Measurements from ENCODE around the gene HBEGF. TPM values are rescaled to one million over a fixed set of nuclear protein-coding genes. Genes with fewer than 3 reads are reported as not detected.

HBEGF gene
- total and polyA plus RNA-seq, 12 donors, result 0.54 to 9.8 (median 5.0) TPM

GRCh38 chr5:140366589-140367255, 20.3 kb upstream of the HBEGF start:
- Histone ChIP-seq H3K27ac (no peak overlapping the region), H3K4me1 (replicated peaks in 1 of 2) (peaks cover 0 to 5% of the 10 kb centered on the region in 2 donors), H3K9me3 (replicated peaks in 1 of 3) (no peaks in the 10 kb centered on the region), H3K4me3 (no peak overlapping the region), H3K36me3 (replicated peaks in 1 of 2) (no peaks in the 10 kb centered on the region), H3K27me3 (no peaks in the 10 kb centered on the region)
- no peak for DNase-seq
- intact Hi-C loops (cut with DNase I), result loop anchor here in 1 of 2 donors (10.0 kb wide), 3 partner anchors 278 to 678 kb away; partner anchors contain the start of genes IK and NDUFA2
- no peak for TF ChIP-seq POLR2A (IDR thresholded peaks at IDR 0.05)
- TF ChIP-seq, protein P1, sequence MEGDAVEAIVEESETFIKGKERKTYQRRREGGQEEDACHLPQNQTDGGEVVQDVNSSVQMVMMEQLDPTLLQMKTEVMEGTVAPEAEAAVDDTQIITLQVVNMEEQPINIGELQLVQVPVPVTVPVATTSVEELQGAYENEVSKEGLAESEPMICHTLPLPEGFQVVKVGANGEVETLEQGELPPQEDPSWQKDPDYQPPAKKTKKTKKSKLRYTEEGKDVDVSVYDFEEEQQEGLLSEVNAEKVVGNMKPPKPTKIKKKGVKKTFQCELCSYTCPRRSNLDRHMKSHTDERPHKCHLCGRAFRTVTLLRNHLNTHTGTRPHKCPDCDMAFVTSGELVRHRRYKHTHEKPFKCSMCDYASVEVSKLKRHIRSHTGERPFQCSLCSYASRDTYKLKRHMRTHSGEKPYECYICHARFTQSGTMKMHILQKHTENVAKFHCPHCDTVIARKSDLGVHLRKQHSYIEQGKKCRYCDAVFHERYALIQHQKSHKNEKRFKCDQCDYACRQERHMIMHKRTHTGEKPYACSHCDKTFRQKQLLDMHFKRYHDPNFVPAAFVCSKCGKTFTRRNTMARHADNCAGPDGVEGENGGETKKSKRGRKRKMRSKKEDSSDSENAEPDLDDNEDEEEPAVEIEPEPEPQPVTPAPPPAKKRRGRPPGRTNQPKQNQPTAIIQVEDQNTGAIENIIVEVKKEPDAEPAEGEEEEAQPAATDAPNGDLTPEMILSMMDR (IDR thresholded peaks at IDR 0.05), result no peak
- WGBS, 4 donors, result 80 to 83% (median 82%) methylated on average over 5 to 7 of the region's 7 CpGs

DNA sequence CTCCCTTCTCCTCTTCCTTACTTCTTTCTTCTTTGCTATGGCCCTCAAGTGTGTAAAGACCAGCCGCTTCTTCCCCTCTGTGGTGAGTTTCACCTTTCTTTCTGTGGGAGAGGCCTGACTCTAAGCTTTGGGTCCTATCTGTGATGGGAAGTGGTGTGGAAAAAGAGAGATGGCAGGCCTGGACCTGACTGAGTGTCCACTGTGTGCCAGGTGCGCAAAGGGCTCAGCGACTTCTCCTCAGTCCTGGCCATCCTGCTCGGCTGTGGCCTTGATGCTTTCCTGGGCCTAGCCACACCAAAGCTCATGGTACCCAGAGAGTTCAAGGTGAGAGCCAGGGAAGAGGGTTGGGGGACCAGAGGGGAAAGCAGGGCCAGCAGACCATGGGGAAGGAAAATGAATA, 19.5 kb upstream of the HBEGF start:
- no peak overlapping the region for H3K4me3 ChIP-seq
- H3K27me3 ChIP-seq, result no peaks in the 10 kb centered on the region
- TF ChIP-seq, protein P1 (IDR thresholded peaks at IDR 0.05), result no peak
- TF ChIP-seq POLR2A (IDR thresholded peaks at IDR 0.05), result no peak
- no peaks in the 10 kb centered on the region for H3K36me3 ChIP-seq (replicated peaks in 1 of 2)
- no peak for DNase-seq
- WGBS, 4 donors, result 85 to 96% (median 92%) methylated on average over 4 of the region's 4 CpGs
- H3K27ac ChIP-seq, result no peak overlapping the region
- H3K4me1 ChIP-seq (replicated peaks in 1 of 2), result peaks cover 0 to 5% of the 10 kb centered on the region in 2 donors
- no peaks in the 10 kb centered on the region for H3K9me3 ChIP-seq (replicated peaks in 1 of 3)
- intact Hi-C loops (cut with DNase I), result loop anchor here in 1 of 2 donors (10.0 kb wide), 3 partner anchors 279 to 679 kb away; partner anchors contain the start of genes IK and NDUFA2

GRCh38 chr5:140365282-140365681, 18.9 kb upstream of the HBEGF start:
- Histone ChIP-seq H3K36me3 (replicated peaks in 1 of 2) (no peaks in the 10 kb centered on the region), H3K27ac (no peak overlapping the region), H3K9me3 (replicated peaks in 1 of 3) (no peaks in the 10 kb centered on the region), H3K4me3 (no peak overlapping the region), H3K4me1 (replicated peaks in 1 of 2) (peaks cover 0 to 5% of the 10 kb centered on the region in 2 donors), H3K27me3 (no peaks in the 10 kb centered on the region)
- DNase-seq, result no peak
- WGBS, 4 donors, result 69 to 90% (median 81%) methylated on average over 3 of the region's 3 CpGs
- intact Hi-C loops (cut with DNase I), result loop anchor here in 1 of 2 donors (10.0 kb wide), 3 partner anchors 280 to 680 kb away; partner anchors contain the start of genes IK and NDUFA2
- TF ChIP-seq, protein P1 (IDR thresholded peaks at IDR 0.05), result no peak
- TF ChIP-seq POLR2A (IDR thresholded peaks at IDR 0.05), result no peak

DNA sequence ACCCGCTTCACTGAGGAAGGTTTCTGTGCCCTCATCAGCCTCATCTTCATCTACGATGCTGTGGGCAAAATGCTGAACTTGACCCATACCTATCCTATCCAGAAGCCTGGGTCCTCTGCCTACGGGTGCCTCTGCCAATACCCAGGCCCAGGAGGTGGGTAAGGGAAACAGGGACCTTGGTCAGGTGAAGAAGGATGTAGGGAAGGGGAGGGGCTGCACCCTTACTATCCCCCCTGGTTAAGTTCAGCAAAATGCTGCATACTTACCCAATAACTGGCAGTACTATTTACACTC, 18.0 kb upstream of the HBEGF start:
- TF ChIP-seq POLR2A (IDR thresholded peaks at IDR 0.05), result no peak
- TF ChIP-seq, protein P1 (IDR thresholded peaks at IDR 0.05), result no peak
- DNase-seq, result no peak
- 88 to 98% (median 93%) methylated on average over 3 of the region's 3 CpGs for WGBS, 4 donors

More for the DNA sequence above, 18.0 kb upstream of the HBEGF start:
- intact Hi-C loops (cut with DNase I), result loop anchor here in 1 of 2 donors (10.0 kb wide), 3 partner anchors 280 to 680 kb away; partner anchors contain the start of genes IK and NDUFA2
- Histone ChIP-seq H3K27me3 (no peaks in the 10 kb centered on the region), H3K4me3 (no peak overlapping the region), H3K9me3 (replicated peaks in 1 of 3) (no peaks in the 10 kb centered on the region), H3K4me1 (replicated peaks in 1 of 2) (peaks cover 0 to 5% of the 10 kb centered on the region in 2 donors), H3K36me3 (replicated peaks in 1 of 2) (no peaks in the 10 kb centered on the region), H3K27ac (no peak overlapping the region)
